Thyroid gland (tissue), 4 donors: ENCODE measurements around the gene PIGZ.

Experiments
- POLR2A ChIP-seq, 2 donors: fragments of 450-650 bp; IDR thresholded peaks; one replicate each; pipeline ENCODE4 v1.6.1; 2017; ENCODE audit warnings: antibody characterized with exemption in 2 of 2, mild to moderate bottlenecking in 2 of 2, moderate library complexity in 1 of 2
- TF ChIP-seq, protein P1 (sequence below), 6 experiments: fragments of 200-600 bp in 3 of 6; fragments of 450-650 bp in 3 of 6; sonication (generic) in 3 of 6; IDR thresholded peaks; one replicate each; pipeline ENCODE4 v1.5.1; 2016 to 2019; ENCODE audit warnings: antibody characterized with exemption in 6 of 6, mild to moderate bottlenecking in 2 of 6, inconsistent platforms in 1 of 6, moderate library complexity in 1 of 6

DNA sequence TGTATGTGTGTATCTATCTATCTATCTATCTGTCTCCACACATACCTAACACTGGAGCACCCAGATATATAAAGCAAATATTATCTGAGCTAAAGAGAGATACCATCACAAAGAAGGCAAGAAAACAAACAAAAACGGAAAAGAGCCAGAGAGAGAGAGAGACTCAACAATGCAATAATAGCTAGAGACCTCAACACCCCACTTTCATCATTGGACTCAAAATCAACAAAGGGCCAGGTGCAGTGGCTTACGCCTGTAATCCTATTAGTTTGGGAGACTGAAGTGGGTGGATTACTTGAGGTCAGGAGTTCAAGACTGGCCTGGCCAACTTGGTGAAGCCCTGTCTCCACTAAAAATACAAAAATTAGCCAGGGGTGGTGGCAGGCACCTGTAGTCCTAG lies 49.7 kb downstream of the PIGZ start:
- TF ChIP-seq POLR2A (IDR thresholded peaks at IDR 0.05), result no peak
- TF ChIP-seq, protein P1, sequence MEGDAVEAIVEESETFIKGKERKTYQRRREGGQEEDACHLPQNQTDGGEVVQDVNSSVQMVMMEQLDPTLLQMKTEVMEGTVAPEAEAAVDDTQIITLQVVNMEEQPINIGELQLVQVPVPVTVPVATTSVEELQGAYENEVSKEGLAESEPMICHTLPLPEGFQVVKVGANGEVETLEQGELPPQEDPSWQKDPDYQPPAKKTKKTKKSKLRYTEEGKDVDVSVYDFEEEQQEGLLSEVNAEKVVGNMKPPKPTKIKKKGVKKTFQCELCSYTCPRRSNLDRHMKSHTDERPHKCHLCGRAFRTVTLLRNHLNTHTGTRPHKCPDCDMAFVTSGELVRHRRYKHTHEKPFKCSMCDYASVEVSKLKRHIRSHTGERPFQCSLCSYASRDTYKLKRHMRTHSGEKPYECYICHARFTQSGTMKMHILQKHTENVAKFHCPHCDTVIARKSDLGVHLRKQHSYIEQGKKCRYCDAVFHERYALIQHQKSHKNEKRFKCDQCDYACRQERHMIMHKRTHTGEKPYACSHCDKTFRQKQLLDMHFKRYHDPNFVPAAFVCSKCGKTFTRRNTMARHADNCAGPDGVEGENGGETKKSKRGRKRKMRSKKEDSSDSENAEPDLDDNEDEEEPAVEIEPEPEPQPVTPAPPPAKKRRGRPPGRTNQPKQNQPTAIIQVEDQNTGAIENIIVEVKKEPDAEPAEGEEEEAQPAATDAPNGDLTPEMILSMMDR (IDR thresholded peaks at IDR 0.05), result no peak
